ENCODE measurements around the gene SFXN3. TPM values are rescaled to one million over a fixed set of nuclear protein-coding genes. Genes with fewer than 3 reads are reported as not detected.

Gene SFXN3
- total and polyA plus RNA-seq, 2 of the 8 experiments (the other 6 are each of a cell fraction or from before 2014, with no cell fraction given), result 2.6 to 2.8 TPM

- H2BK20ac ChIP-seq (ENCODE audit: low read length), result no peak overlapping the region
- CTCF ChIA-PET (ENCODE audit: partially characterized antibody), result interaction anchor here (0.6 to 51.8 kb wide), 12 partner anchors 13 to 648 kb away, joined by 3 to 2176 read pairs (median 8); partner anchors contain the start of genes KAZALD1, LBX1, PDZD7 and SFXN3
- no peak for DNase-seq (ENCODE audit: low read depth in 1 of 2, low spot score in 2 of 2)
- no peak overlapping the region for H4K5ac ChIP-seq (ENCODE audit: insufficient read length, low read depth, low read length)
- H3K23ac ChIP-seq (ENCODE audit: insufficient read length), result no peak overlapping the region
- no peak overlapping the region for H3K9ac ChIP-seq (replicated peaks in 1 of 4; ENCODE audit: extremely low read depth in 1 of 4, low read depth in 3 of 4, low read length in 3 of 4)
- H4K20me1 ChIP-seq (replicated peaks in 1 of 2; ENCODE audit: control insufficient read depth in 1 of 2, insufficient read depth in 2 of 2, low read length in 2 of 2), result no peaks in the 10 kb centered on the region
- H3K4me2 ChIP-seq (ENCODE audit: insufficient read depth in 1 of 2, low read depth in 2 of 2, low read length in 2 of 2), result no peak overlapping the region
- no peak overlapping the region for H2BK5ac ChIP-seq (ENCODE audit: low read depth, low read length)
- H2BK15ac ChIP-seq (ENCODE audit: low read length), result peak overlapping the region; percentile 72; the same call in 1 of the 2 replicates
- no peak overlapping the region for H3K18ac ChIP-seq (ENCODE audit: extremely low read depth, low read length)
- H4K8ac ChIP-seq (ENCODE audit: extremely low read depth, insufficient read depth, low read length), result no peak overlapping the region
- POLR2A ChIA-PET (ENCODE audit: partially characterized antibody), result interaction anchor here (1.3 to 1.5 kb wide), 2 partner anchors 10 to 21 kb away, joined by 4 read pairs; partner anchors contain the start of gene PDZD7
- 82% methylated on average over 3 of the region's 3 CpGs; no CpG with 5 or more reads in 1 of the 2 experiments for WGBS, 2 experiments (ENCODE audit: extremely low coverage in 1 of 2, insufficient coverage in 1 of 2, insufficient read length in 1 of 2, insufficient replicate concordance in 2 of 2, low coverage in 1 of 2, low lambda C conversion rate in 2 of 2, missing lambda C conversion rate in 1 of 2)
- H3K36me3 ChIP-seq (ENCODE audit: control insufficient read depth in 2 of 4, insufficient read depth in 4 of 4, low read length in 3 of 4), result no peaks in the 10 kb centered on the region
- no peak overlapping the region for H2BK12ac ChIP-seq (ENCODE audit: low read depth, low read length)
- no peak overlapping the region for H3K56ac ChIP-seq (replicated peaks; ENCODE audit: insufficient read length, low read depth, low read length)
- H3K4me3 ChIP-seq (ENCODE audit: extremely low read depth in 1 of 4, insufficient read depth in 2 of 4, low read depth in 3 of 4, low read length in 4 of 4), result no peak overlapping the region
- FAIRE-seq, result no peak
- no peak overlapping the region for H2AFZ ChIP-seq (ENCODE audit: low read length)
- peak overlapping the region; percentile 48 for H2AK5ac ChIP-seq (ENCODE audit: low read depth, low read length)
- H3K4ac ChIP-seq (replicated peaks; ENCODE audit: insufficient read length, low read depth, low read length), result no peak overlapping the region
- H3K4me1 ChIP-seq (replicated peaks in 1 of 4; ENCODE audit: control insufficient read depth in 3 of 4, insufficient read depth in 4 of 4, low read length in 3 of 4), result peaks cover 0 to 11% (median 3%) of the 10 kb centered on the region in 4 experiments; a peak in 3 of 7 replicates
- no peaks in the 10 kb centered on the region for H3K9me3 ChIP-seq (ENCODE audit: insufficient read depth in 2 of 2, low read depth in 1 of 2, low read length in 1 of 2)
- H3K27me3 ChIP-seq (replicated peaks in 1 of 4; ENCODE audit: control insufficient read depth in 3 of 4, extremely low read depth in 1 of 4, insufficient read depth in 3 of 4, low read length in 3 of 4), result peaks cover 4 to 19% (median 18%) of the 10 kb centered on the region in 4 experiments
- no peak overlapping the region for H3K14ac ChIP-seq (ENCODE audit: insufficient read length)
- no peak overlapping the region for H3K27ac ChIP-seq (ENCODE audit: low read depth, low read length)
- no peaks in the 10 kb centered on the region for H3K79me1 ChIP-seq (ENCODE audit: low read depth, low read length)
- H3K23me2 ChIP-seq (ENCODE audit: low read depth, low read length), result no peaks in the 10 kb centered on the region
- no peak overlapping the region for H2BK120ac ChIP-seq (replicated peaks; ENCODE audit: low read depth, low read length)
- no peaks in the 10 kb centered on the region for H3K79me2 ChIP-seq (ENCODE audit: control insufficient read depth in 1 of 2, insufficient read depth in 2 of 2, low read length in 2 of 2)
- H4K91ac ChIP-seq (replicated peaks; ENCODE audit: insufficient read length, low read length), result no peak overlapping the region
- TF ChIP-seq NRF1 (IDR thresholded peaks at IDR 0.05; ENCODE audit: low read depth, low read length) (no peak), ASH2L (IDR thresholded peaks at IDR 0.05; ENCODE audit: low read length) (no peak), CBX5 (IDR thresholded peaks at IDR 0.05; ENCODE audit: low read depth, low read length) (no peak), TCF12 (IDR thresholded peaks at IDR 0.05; ENCODE audit: low read depth, low read length) (no peak), EGR1 (IDR thresholded peaks at IDR 0.05; ENCODE audit: borderline replicate concordance, low read depth, low read length) (no peak), CTCF (IDR thresholded peaks at IDR 0.05; ENCODE audit: control extremely low read depth in 1 of 3, insufficient read depth in 1 of 3, low read depth in 1 of 3, low read length in 3 of 3) (no peak), MAX (IDR thresholded peaks at IDR 0.05) (no peak), EP300 (IDR thresholded peaks at IDR 0.05; ENCODE audit: borderline replicate concordance in 1 of 2, low read depth in 2 of 2, low read length in 2 of 2) (no peak), CTBP2 (IDR thresholded peaks at IDR 0.05; ENCODE audit: borderline replicate concordance, insufficient read depth, insufficient read length, low read length) (no peak), SIN3A (conservative IDR thresholded peaks at IDR 0.05 in 1 of 2, IDR thresholded peaks at IDR 0.05 in 1 of 2; ENCODE audit: low read depth in 1 of 2, low read length in 2 of 2) (no peak)
Observed at GRCh38 chr10:101040061-101040460, 9.0 kb downstream of the SFXN3 start.

All from H1 (cell line).